GM12878 (cell line): ENCODE results near the gene LRRC8D.

Experiments used
- CBFB ChIP-seq: IDR thresholded peaks from 2 replicates; pipeline ENCODE4 v1.6.1; 2016; ENCODE audit warnings: antibody characterized with exemption, low read depth
- EZH2 ChIP-seq: IDR thresholded peaks from 2 replicates; pipeline ENCODE4 v1.6.1; 2012; ENCODE audit warnings: low read depth, mild to moderate bottlenecking, control low read depth, inconsistent platforms, low read length, borderline replicate concordance; ENCODE audit not compliant: control insufficient read depth
- POLR2A ChIP-seq: IDR thresholded peaks from 2 replicates; pipeline ENCODE4 v1.6.1; 2011; ENCODE audit warnings: low read depth, mild to moderate bottlenecking, low read length
- RAD21 ChIP-seq: IDR thresholded peaks from 2 replicates; pipeline ENCODE4 v1.6.1; 2011; ENCODE audit warnings: mild to moderate bottlenecking, low read depth, low read length, moderate library complexity; ENCODE audit not compliant: insufficient read depth
- YY1 ChIP-seq: IDR thresholded peaks from 2 replicates; pipeline ENCODE4 v1.6.1; 2011; ENCODE audit warnings: low read depth, mild to moderate bottlenecking, low read length
- ZNF274 ChIP-seq: IDR thresholded peaks from one replicate; pipeline ENCODE4 v1.8.0; 2011; ENCODE audit not compliant: insufficient read length, insufficient read depth

GRCh38 chr1:89957107-89957506 is 136.3 kb downstream of the LRRC8D start:
- TF ChIP-seq CBFB (no peak), EZH2 (no peak), RAD21 (no peak), YY1 (no peak), POLR2A (no peak), ZNF274 (no peak)
